GM21825 (cell line): Measurements from ENCODE around the gene BCAP31.
"Not testable (repeated sequence)": the region's sequence is repeated elsewhere in the genome, so short reads cannot be mapped to it uniquely, and the experiment has no call there.

Source experiments
- ATAC-seq: cut with Tn5 transposase; IDR thresholded peaks from one replicate; pipeline ENCODE4 v1.9.1; 2021; ENCODE audit warnings: mild to moderate bottlenecking, moderate library complexity; ENCODE audit not compliant: unreplicated experiment

The BCAP31 gene

DNA sequence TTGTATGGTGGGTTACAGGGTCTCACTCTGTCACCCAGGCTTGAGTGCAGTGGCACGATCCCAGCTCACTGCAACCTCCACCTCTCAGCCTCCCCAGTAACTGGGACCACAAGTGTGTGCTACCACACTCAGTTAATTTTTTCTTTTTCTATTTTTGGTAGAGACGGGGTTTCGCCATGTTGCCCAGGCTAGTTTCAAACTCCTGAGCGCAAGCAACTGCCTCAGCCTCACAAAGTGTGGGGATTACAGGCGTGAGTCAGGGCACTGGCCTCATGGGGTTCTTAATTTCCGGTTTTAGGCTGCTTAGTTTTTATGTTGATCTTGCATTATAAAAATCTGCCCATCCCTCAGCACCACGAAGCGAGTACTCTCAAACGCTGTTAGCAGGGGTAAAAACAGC, 6.7 kb downstream of the BCAP31 start:
- ATAC-seq: no peak

- ATAC-seq: no peak
Measured at GRCh38 chrX:153714256-153714655, 9.9 kb downstream of the BCAP31 start.

DNA sequence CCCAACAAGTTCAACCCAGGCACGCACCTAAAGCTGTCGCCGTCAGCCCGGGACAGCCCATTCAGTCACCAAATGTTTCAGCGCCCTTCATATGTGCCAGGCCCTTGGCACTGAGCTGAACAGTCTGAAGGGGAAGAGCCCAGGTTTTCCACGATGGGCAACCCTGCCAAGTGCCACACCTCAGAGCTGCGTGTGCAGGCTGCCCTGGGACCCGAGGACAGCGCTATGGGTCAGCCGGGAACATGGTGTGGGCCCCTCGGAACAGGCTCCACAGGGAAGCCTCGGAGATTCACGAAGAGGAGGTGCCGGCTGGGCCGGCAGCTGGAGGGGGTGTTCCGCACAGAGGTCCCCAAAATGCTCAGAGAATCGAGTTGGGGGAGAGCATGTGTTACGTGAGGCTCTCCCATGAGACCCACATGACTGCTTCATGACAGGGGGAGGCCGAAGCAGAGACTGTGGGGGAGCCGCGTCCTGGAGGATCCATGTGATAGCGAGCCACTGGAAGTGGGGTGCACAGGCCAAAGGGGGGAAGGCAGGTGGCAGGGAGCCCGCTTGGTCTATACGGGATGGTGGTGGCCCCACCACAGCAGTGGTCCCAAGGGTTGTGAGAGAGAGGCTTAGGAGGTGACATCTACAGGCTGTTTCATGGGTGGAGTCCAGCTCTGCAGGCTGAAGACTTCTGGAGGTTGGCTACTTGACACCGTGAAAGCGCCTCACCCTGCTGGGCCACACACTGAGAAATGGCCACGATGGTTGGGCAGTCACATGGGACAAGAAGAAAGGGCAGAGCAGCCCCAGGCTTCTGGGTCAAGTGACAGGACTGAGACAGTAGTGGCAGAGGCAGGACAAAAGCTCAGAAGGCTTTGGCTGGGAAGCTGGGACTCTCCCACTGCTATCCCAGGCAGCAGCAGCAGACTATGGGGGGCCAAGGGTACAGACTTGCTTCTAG, 14.2 kb downstream of the BCAP31 start:
- no peak for ATAC-seq

GRCh38 chrX:153708415-153708814, 15.8 kb downstream of the BCAP31 start:
- no peak for ATAC-seq

- no peak for ATAC-seq
Measured at GRCh38 chrX:153707406-153707805, 16.8 kb downstream of the BCAP31 start.

DNA sequence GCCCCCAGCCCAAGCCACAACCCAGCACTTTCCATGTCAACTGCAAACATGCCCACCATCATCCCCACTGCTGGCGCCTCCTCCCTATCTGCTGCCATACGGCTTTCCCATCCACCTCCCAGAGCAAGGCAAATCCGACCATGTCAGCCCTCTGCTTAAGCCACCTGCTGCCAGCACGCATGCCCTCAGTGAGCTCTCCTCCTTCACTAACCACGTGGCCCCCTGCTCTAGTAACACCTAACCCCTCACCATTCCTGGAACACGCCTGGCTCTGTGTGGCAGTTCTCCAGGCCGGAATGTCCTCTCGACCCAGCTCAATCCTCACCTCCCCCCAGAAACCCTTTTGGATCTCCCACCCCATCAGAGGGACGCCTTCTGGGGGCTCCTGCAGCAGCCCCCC, 17.4 kb downstream of the BCAP31 start:
- ATAC-seq: no peak

DNA sequence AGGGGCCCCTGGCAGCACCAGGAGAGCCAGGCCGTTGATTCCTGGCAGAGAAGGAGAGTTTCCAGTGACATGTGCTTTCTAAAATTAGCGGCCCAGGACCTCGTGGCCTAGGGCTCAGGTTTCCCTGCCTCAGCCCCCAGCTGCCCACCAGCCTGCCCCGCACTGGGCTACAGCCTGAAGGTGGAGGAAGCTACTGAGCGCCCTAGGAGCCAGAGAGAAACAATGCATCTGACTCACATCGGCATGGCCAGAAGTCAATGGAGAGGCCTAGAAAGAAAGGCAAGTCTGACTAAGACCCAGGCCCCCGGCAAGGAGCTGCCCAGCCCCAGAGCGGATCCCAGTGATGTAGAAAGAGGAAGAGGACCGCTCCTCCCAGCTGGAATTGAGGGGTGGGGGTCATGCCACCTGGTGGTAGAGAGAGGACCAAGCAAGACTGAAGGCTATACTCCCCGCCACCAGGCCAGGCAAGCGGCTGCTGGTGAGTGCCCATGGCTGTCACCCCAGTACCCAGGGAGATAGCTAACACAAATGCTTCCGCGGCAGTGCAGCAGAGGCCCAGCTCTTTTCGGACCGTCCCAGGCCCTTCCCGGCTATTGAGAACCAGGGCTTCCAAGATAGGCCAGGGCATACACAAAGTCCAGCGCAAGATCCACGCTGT, 18.7 kb downstream of the BCAP31 start:
- ATAC-seq: not testable (repeated sequence)

- not testable (repeated sequence) for ATAC-seq
Measured at GRCh38 chrX:153704631-153705402, 19.4 kb downstream of the BCAP31 start.

DNA sequence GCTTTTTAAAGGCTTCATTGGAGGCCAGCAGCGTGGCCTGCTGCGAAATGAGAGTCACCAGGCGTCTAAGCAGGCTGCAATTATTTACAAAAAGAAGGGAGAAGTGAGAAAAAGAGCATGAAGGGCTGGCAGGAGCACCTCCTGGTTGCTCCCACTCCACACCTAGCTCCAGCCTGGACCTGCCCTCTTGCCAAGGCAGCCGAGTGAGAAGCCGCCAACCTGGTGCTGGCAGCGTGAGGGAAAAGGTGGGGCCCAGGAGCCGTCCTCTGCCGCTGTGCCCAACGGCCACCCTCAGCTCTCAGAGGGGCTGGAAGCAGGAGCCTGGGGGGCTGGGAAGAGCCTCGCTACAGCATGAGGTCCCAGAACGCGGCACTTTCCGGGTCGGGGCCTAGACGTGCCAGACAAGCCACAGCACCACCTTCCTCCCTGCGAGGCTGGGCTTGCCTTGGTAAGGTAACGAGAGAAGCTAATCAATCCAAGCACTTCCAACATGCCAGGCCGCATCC, 20.1 kb downstream of the BCAP31 start:
- ATAC-seq: no peak

GRCh38 chrX:153703036-153703370, 21.2 kb downstream of the BCAP31 start:
- no peak for ATAC-seq

GRCh38 chrX:153702336-153703035, 21.7 kb downstream of the BCAP31 start:
- ATAC-seq: no peak

DNA sequence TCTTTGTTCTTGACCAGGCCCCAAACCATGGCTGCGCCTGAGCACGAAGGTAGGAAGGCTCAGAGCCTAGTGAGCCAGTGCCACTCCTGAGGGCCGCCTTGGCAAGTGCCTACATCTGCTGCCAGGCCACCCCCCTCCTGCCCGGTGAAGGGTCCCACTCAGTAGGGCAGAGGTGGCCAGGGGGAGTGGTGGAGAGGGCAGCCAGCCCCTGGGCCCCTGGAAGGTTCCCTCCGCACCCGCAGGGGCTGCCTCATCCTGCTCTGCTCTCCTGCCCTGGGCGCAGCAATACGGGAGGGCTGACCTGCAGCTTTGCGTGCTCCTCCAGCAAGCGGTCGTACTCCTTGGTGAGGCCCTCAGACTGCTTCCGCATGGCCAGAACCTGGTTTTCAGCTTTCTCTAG, 22.5 kb downstream of the BCAP31 start:
- ATAC-seq: no peak

DNA sequence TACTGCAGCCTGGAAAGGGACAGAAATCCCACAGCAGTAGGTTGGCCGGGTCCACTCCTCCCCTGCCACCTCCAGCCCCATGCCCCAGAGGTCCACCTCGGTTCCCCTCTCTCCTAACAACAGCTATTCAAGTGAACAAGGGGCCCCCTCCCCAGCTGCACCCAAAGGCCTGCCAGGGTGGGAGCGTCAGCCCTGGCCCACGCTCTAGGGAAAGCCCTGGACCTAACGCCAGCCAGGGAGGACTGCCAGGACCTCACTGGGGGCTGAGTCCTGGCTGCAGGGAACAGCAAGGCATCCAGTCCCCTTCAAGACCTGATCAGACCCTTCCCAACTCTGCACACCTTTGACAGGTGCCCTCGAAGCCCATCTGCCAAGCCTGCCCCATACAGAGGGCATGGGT, 23.2 kb downstream of the BCAP31 start:
- ATAC-seq: no peak

GRCh38 chrX:153700376-153700945, 23.7 kb downstream of the BCAP31 start:
- ATAC-seq: no peak

DNA sequence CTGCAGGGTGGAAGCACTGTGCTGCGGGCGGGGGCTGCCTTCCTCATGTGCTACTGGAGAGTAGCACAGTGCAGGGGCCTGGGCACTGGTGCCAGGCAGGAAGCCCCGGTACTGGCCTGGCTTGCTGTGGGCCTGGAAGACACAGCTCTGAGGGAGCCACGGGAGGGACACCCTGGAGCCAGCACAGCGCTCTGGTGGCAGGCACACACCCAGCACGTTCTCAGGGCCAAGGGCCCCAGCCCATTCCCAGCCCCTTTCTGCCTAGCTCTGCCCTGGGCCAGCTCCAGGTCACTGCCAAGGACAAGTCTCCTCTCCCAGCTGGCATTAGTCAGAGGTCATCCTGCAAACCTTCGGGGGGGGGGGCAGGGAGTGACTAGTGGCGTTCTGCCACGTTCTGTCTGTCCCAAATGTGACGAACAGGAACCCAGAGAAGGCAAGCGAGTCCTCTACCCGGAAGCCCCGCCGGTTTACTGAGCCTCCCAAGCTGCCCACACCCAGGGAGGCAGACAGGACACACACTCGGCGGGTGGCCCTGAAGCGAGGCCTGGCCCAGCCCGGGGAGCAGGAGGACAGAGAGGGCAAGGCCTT, 24.3 kb downstream of the BCAP31 start:
- not testable (repeated sequence) for ATAC-seq

DNA sequence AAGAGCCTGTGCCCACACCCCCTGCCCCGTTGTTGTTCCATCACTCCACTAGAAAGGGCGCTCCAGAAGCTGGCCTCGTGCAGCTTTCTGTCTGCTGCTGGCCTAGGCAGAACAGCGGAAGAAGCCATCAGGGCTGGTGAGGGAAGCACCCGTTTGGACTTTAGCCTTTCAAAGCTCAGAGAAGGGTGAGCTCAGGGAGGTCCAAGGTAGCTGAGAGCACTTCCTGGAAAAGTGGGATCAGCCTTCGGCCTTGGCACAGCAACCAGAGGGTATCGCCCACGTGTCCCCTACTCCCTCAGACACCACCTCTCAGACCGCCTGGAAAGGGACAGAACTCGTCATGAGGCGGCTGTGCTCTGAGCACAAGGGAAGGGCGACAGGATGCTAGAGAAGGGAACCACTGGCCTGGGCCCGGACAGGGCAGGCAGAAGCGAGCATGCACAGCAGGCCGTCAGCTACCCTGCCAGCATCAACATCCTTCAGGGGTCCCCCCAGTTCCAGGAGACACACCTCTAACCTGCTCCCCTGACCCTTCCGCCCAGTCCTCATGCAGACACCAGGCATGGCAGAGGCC, 24.9 kb downstream of the BCAP31 start:
- not testable (repeated sequence) for ATAC-seq

GRCh38 chrX:153697924-153698865, 26.0 kb downstream of the BCAP31 start:
- ATAC-seq: no peak

- not testable (repeated sequence) for ATAC-seq
Measured at GRCh38 chrX:153696986-153697722, 27.0 kb downstream of the BCAP31 start.
